Caco-2 (cell line): ENCODE data around the gene ZMYND19. TPM values are rescaled to one million over a fixed set of nuclear protein-coding genes. Genes with fewer than 3 reads are reported as not detected.
"Not testable (repeated sequence)": the region's sequence is repeated elsewhere in the genome, so short reads cannot be mapped to it uniquely, and the experiment has no call there.

Experiments
- BruUV-seq: library from RNA; stranded (reverse); fragments of 400-500 nt; replicated peaks from 2 replicates; lab custom pipeline; 2021; lab: Mats Ljungman, UMichigan
- CTCF ChIA-PET: fragments of 300-600 bp; sonication (Branson Sonifier 250); formaldehyde crosslinking; loops from one replicate; lab custom pipeline; 2022; ENCODE audit warnings: antibody characterized with exemption; lab: Charles Lee
- POLR2A ChIA-PET: fragments of 300-600 bp; sonication (Branson Sonifier 250); formaldehyde crosslinking; loops from one replicate; lab custom pipeline; 2022; ENCODE audit warnings: antibody characterized with exemption; lab: Charles Lee
- DNase-seq, 2 experiments: peaks; one replicate each; pipeline versions ENCODE4 v3.0.0 to v3.0.0-alpha.2; 2020 to 2022
- H3K27me3 ChIP-seq: replicated peaks from 2 replicates; pipeline ENCODE4 v1.6.0; 2011; ENCODE audit warnings: low read length; ENCODE audit not compliant: control insufficient read depth, insufficient read depth
- H3K36me3 ChIP-seq: 2 replicates; pipeline ENCODE4 v1.5.1; 2011; ENCODE audit warnings: low read length; ENCODE audit not compliant: control insufficient read depth, insufficient read depth
- H3K4me1 ChIP-seq: fragments of 250-450 bp; sonication (Bioruptor Pico); 2 replicates; pipeline ENCODE4 v1.5.1; 2020; ENCODE audit warnings: mild to moderate bottlenecking
- H3K4me3 ChIP-seq: 2 replicates; pipeline ENCODE4 v1.5.1; 2011; ENCODE audit warnings: low read depth, mild to moderate bottlenecking, control low read depth, low read length
- H3K9me3 ChIP-seq: fragments of 250-450 bp; sonication (Bioruptor Pico); 2 replicates; pipeline ENCODE4 v1.5.1; 2020; ENCODE audit warnings: mild to moderate bottlenecking, moderate library complexity
- H3K27ac Mint-ChIP-seq: one replicate; pipeline ENCODE4 v1.8.0; 2022; ENCODE audit warnings: mixed read lengths; ENCODE audit not compliant: unreplicated experiment
- H3K27me3 Mint-ChIP-seq: one replicate; pipeline ENCODE4 v1.8.0; 2022; ENCODE audit warnings: mixed read lengths; ENCODE audit not compliant: insufficient read depth, unreplicated experiment
- H3K36me3 Mint-ChIP-seq: one replicate; pipeline ENCODE4 v1.8.0; 2022; ENCODE audit warnings: mild to moderate bottlenecking, mixed read lengths; ENCODE audit not compliant: insufficient read depth, unreplicated experiment
- H3K4me1 Mint-ChIP-seq: one replicate; pipeline ENCODE4 v1.8.0; 2022; ENCODE audit warnings: low read depth, mixed read lengths; ENCODE audit not compliant: unreplicated experiment
- H3K4me3 Mint-ChIP-seq: one replicate; pipeline ENCODE4 v1.8.0; 2022; ENCODE audit warnings: mild to moderate bottlenecking, moderate library complexity, mixed read lengths; ENCODE audit not compliant: unreplicated experiment
- H3K9me3 Mint-ChIP-seq: one replicate; pipeline ENCODE4 v1.8.0; 2022; ENCODE audit warnings: mixed read lengths; ENCODE audit not compliant: unreplicated experiment
- CTCF ChIP-seq, 2 experiments: fragments of 200-600 bp in 1 of 2; IDR thresholded peaks; 1 replicate in 1 of 2; 2 replicates in 1 of 2; pipeline versions ENCODE4 v1.5.1 to v1.8.0; 2011 to 2022; ENCODE audit warnings: antibody characterized with exemption in 1 of 2, control low read depth in 1 of 2, inconsistent platforms in 1 of 2, low read depth in 1 of 2, low read length in 1 of 2, mild to moderate bottlenecking in 1 of 2, moderate library complexity in 1 of 2; ENCODE audit not compliant: insufficient read depth in 1 of 2, severe bottlenecking in 1 of 2, unreplicated experiment in 1 of 2
- intact Hi-C: fragments of 100-400 bp; cut with micrococcal nuclease; formaldehyde crosslinking; loops from one replicate; pipeline ENCODE4 v1.10.0; 2022; ENCODE audit not compliant: unreplicated experiment
- total RNA-seq: library from RNA; stranded (reverse); gene quantifications from 2 replicates; pipeline ENCODE4 v1.2.3, GENCODE V29; 2022

Gene ZMYND19
- total RNA-seq, 1 experiment from 2014 or later = 66.3 TPM

- Mint-ChIP-seq H3K9me3 (no peaks in the 10 kb centered on the region), H3K27ac (no peak overlapping the region), H3K27me3 (no peaks in the 10 kb centered on the region), H3K4me3 (no peak overlapping the region), H3K36me3 (peaks cover 15% of the 10 kb centered on the region), H3K4me1 (no peaks in the 10 kb centered on the region)
- intact Hi-C loops = no loop called here
- ChIA-PET CTCF (no interaction called here), POLR2A (no interaction called here)
- Histone ChIP-seq H3K4me1 (no peaks in the 10 kb centered on the region), H3K4me3 (no peak overlapping the region), H3K9me3 (no peaks in the 10 kb centered on the region), H3K27me3 (no peaks in the 10 kb centered on the region), H3K36me3 (no peaks in the 10 kb centered on the region)
- no peak for TF ChIP-seq CTCF (IDR thresholded peaks at IDR 0.05; ENCODE audit: insufficient read depth in 1 of 2, low read depth in 1 of 2, low read length in 1 of 2, severe bottlenecking in 1 of 2, unreplicated experiment in 1 of 2)
- BruUV-seq = no TSS peak
- no peak for DNase-seq
Measured at GRCh38 chr9:137631345-137632229, 41.3 kb upstream of the ZMYND19 start.

DNA sequence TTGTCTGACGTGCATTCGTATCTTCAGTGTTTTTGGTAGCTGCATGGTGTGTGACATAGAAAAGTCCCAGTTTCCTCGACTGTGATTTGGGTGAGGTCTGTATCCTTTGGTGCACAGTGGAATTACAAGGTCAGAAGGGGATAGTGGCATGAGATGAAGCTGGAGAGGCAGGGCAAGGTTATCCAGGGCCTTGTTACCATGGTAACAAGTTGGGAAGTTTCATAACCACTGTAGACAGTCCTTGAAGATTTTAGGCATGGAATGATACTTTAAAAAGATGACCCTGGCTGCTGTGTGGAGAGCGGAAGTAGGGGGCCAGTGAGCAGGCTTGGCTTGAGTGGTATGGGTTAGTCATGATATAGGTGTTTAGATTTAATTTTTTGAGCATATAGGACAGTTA lies 40.4 kb upstream of the ZMYND19 start:
- Mint-ChIP-seq H3K4me1 (no peaks in the 10 kb centered on the region), H3K27ac (no peak overlapping the region), H3K27me3 (no peaks in the 10 kb centered on the region), H3K4me3 (no peak overlapping the region), H3K9me3 (no peaks in the 10 kb centered on the region), H3K36me3 (peaks cover 20% of the 10 kb centered on the region)
- intact Hi-C loops = no loop called here
- CTCF ChIA-PET = no interaction called here
- Histone ChIP-seq H3K27me3 (no peaks in the 10 kb centered on the region), H3K4me3 (no peak overlapping the region), H3K4me1 (no peaks in the 10 kb centered on the region), H3K36me3 (no peaks in the 10 kb centered on the region), H3K9me3 (no peaks in the 10 kb centered on the region)
- BruUV-seq = no TSS peak
- no peak for TF ChIP-seq CTCF (IDR thresholded peaks at IDR 0.05; ENCODE audit: insufficient read depth in 1 of 2, low read depth in 1 of 2, low read length in 1 of 2, severe bottlenecking in 1 of 2, unreplicated experiment in 1 of 2)
- no peak for DNase-seq
- POLR2A ChIA-PET = no interaction called here

GRCh38 chr9:137630126-137630525 lies 39.8 kb upstream of the ZMYND19 start:
- Histone ChIP-seq H3K27me3 (no peaks in the 10 kb centered on the region), H3K9me3 (no peaks in the 10 kb centered on the region), H3K4me3 (no peak overlapping the region), H3K36me3 (no peaks in the 10 kb centered on the region), H3K4me1 (no peaks in the 10 kb centered on the region)
- ChIA-PET CTCF (no interaction called here), POLR2A (no interaction called here)
- no peak for TF ChIP-seq CTCF (IDR thresholded peaks at IDR 0.05; ENCODE audit: insufficient read depth in 1 of 2, low read depth in 1 of 2, low read length in 1 of 2, severe bottlenecking in 1 of 2, unreplicated experiment in 1 of 2)
- Mint-ChIP-seq H3K9me3 (no peaks in the 10 kb centered on the region), H3K4me1 (no peaks in the 10 kb centered on the region), H3K4me3 (no peak overlapping the region), H3K27me3 (no peaks in the 10 kb centered on the region), H3K36me3 (peaks cover 26% of the 10 kb centered on the region), H3K27ac (no peak overlapping the region)
- BruUV-seq = no TSS peak
- intact Hi-C loops = no loop called here
- DNase-seq = no peak

GRCh38 chr9:137627406-137627805 lies 37.1 kb upstream of the ZMYND19 start:
- CTCF ChIA-PET, BruUV-seq, H3K27me3 Mint-ChIP-seq, H3K4me1 Mint-ChIP-seq, H3K4me1 ChIP-seq, H3K36me3 ChIP-seq, H3K9me3 ChIP-seq, H3K4me3 ChIP-seq, H3K4me3 Mint-ChIP-seq, H3K9me3 Mint-ChIP-seq, intact Hi-C loops, H3K27ac Mint-ChIP-seq, POLR2A ChIA-PET, H3K27me3 ChIP-seq: not testable (repeated sequence)
- DNase-seq = peak in 1 of 2 experiments; percentile 25
- peaks cover 40% of the 10 kb centered on the region for H3K36me3 Mint-ChIP-seq
